SJCRH30 (cell line): ENCODE results near the gene MTG2. TPM values are rescaled to one million over a fixed set of nuclear protein-coding genes. Genes with fewer than 3 reads are reported as not detected.
"Not testable (repeated sequence)": the region's sequence is repeated elsewhere in the genome, so short reads cannot be mapped to it uniquely, and the experiment has no call there.

Source experiments
- DNase-seq, 2 experiments: peaks; one replicate each; pipeline ENCODE4 v3.0.0-alpha.2; 2015 to 2020
- H3K27ac ChIP-seq: fragments of 250-450 bp; sonication (Bioruptor Pico); 2 replicates; pipeline ENCODE4 v1.5.1; 2020; ENCODE audit warnings: mild to moderate bottlenecking, moderate library complexity
- H3K27me3 ChIP-seq: fragments of 250-450 bp; sonication (Bioruptor Pico); 2 replicates; pipeline ENCODE4 v1.5.1; 2020; ENCODE audit warnings: mild to moderate bottlenecking, moderate library complexity
- H3K36me3 ChIP-seq: fragments of 250-450 bp; sonication (Bioruptor Pico); 2 replicates; pipeline ENCODE4 v1.5.1; 2020; ENCODE audit warnings: mild to moderate bottlenecking, moderate library complexity
- H3K4me1 ChIP-seq: fragments of 250-450 bp; sonication (Bioruptor Pico); 2 replicates; pipeline ENCODE4 v1.5.1; 2020; ENCODE audit warnings: mild to moderate bottlenecking, moderate library complexity
- H3K4me3 ChIP-seq: fragments of 250-450 bp; sonication (Bioruptor Pico); 2 replicates; pipeline ENCODE4 v1.5.1; 2020; ENCODE audit warnings: mild to moderate bottlenecking, moderate library complexity
- H3K9me3 ChIP-seq: fragments of 250-450 bp; sonication (Bioruptor Pico); replicated peaks from 2 replicates; pipeline ENCODE4 v1.5.1; 2020; ENCODE audit warnings: mild to moderate bottlenecking, moderate library complexity
- total RNA-seq: library from RNA; depleted of rRNA; stranded (reverse); fragments of >200 nt; shearing (Covaris generic); gene quantifications from 2 replicates; pipeline ENCODE4 v1.2.3, GENCODE V29; 2014

MTG2 gene
- total RNA-seq, 1 experiment from 2014 or later, result 66.2 TPM

DNA sequence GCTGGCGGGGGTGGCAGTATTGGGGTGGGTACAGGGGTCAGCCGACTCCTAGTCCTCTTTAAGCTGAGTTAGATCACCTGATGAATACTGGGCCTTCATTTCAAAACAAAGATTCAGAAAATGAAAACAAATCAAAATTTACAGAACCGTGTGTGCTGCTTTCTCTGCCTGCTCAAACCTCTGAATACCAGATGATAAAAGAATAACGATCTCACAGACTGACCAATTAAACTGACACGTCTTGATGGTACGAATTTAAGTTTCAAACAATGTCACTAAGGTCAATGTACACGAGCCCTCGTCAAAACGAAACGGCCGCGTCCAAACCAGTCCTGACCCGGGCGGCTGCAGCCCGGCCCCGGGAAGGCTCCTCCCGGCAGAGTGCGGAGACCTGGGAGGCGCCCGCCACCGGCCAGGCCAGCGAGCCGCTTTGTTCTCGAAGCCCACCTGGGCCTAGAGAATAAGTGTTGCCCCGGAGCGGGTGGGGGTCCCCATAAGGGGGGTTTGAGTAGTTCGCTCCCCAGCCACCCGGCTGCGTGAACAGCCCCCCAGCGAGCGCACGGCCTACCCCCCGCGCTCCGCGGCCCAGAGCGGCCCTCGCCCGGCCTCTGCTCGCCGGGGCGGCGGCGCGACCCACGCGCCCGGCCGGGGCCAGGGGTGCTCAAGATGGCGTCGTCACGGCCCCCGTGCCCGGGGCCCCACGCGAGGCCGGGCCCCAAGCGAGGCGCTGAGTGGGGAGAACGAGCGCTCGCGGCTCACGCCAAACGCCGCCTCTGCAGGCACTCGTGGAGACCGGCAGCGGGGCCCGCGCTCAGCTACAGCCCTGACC, 40.4 kb upstream of the MTG2 start:
- DNase-seq, result peak in 1 of 2 experiments; percentile 43
- peaks cover 48% of the 10 kb centered on the region for H3K36me3 ChIP-seq
- H3K4me3 ChIP-seq, result peak overlapping the region; percentile 99
- no peaks in the 10 kb centered on the region for H3K27me3 ChIP-seq
- H3K9me3 ChIP-seq, result no peaks in the 10 kb centered on the region
- H3K27ac ChIP-seq, result peak overlapping the region; percentile 70; the same call in 1 of the 2 replicates
- peaks cover 13% of the 10 kb centered on the region for H3K4me1 ChIP-seq

DNA sequence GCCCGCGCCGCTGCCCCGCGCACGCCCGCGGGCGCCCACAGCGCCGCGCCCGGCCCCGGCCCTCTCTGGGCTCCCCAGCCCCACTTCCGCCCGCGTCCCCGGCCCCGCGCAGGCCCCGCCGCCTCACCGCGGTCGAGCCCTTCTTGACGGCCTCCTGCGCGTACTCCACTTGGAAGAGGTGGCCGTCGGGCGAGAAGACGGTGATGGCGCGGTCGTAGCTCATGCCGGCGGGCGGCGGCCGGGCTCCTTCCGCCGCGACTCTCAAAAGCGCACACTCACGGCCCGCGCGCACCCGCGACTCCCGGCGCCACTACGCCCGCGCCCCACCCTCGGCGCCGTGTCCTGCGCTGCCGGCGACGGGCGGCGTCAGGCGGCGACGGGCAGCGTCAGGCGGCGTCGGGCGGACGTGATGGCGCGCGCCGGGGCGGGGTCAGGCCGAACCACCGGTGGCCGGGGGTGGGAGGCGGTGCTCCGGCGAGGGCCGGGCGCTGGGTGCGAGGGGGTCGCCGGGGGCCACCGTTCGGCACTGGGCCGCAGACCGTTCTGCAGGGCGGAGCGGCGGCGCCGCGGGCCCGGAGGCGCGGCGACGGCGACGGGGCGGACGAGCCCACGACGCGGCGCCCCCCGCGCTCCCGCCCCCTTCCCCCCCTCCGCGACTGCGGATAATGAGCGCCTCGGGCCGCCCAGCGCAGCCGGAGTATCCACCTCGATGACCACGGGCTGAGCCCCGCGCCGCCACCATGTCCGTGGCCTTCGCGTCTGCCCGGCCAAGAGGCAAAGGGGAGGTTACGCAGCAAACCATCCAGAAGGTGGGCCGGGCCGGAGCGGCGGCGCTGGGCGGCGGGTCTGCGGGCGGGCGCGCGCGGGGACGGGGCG, 39.5 kb upstream of the MTG2 start, which contains the start of the genes PSMA7 and SS18L1:
TSS of gene PSMA7 (minus strand) at position 314 of the 876 bp plus-strand sequence. CDS start at position 223, 91 bp downstream.
TSS of gene SS18L1 (plus strand) at position 689 of the 876 bp plus-strand sequence. CDS start at position 741, 52 bp downstream.
- Histone ChIP-seq H3K36me3 (peaks cover 39% of the 10 kb centered on the region), H3K4me1 (peaks cover 13% of the 10 kb centered on the region), H3K27me3 (no peaks in the 10 kb centered on the region), H3K4me3 (peak within 1 kb of the TSS; percentile 99), H3K9me3 (no peaks in the 10 kb centered on the region), H3K27ac (peak within 1 kb of the TSS; percentile 70)
- DNase-seq, result peak; percentile 93 to 97

DNA sequence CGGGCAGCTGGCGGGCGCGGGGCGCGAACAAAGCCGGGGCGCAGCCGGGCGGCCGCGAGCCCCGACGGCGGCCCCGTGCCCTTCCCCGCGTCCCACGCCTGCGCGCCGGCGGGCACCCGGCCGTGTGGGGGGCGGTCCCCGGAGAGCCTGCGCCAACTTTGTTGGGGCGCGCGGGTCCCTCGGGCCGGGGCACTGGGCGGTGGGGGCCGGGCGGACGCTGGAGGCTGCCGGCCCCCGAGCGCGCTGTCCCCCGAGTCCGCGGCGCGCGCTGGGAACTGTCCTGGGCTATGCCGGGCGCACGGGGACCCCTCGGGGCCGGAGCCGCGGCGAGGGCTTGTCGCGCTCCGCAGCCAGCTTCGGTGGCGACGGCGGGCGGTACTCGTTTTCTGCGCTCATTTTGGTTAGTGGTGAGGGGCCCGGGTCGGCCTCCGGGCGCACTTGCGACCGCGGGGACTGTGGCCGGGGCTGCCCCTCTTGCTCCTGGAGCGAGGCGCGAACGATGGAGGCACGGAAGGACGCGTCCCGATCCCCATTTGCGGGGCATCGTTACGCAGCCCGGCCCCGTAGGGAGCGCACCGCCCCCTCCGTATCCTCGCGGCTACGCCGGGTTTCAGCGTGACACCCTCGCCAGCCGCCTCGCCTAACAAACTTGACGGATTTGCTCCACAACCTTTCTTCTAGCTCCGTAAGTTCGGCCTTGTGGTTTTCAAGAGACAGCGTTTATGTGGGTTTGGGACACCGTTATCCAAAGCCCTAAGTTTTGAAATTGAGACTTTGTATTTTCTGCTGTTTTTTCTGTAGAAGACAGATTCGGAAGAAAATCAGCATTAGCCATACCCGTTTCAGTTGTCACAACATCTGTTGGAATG, 38.6 kb upstream of the MTG2 start:
- Histone ChIP-seq H3K9me3 (no peaks in the 10 kb centered on the region), H3K4me3 (peak overlapping the region; percentile 99), H3K36me3 (peaks cover 31% of the 10 kb centered on the region), H3K27me3 (no peaks in the 10 kb centered on the region), H3K27ac (peak overlapping the region; percentile 20; the same call in 1 of the 2 replicates), H3K4me1 (peaks cover 13% of the 10 kb centered on the region)
- DNase-seq, result peak; percentile 85 to 87

GRCh38 chr20:62145688-62146018, 37.2 kb upstream of the MTG2 start:
- H3K36me3 ChIP-seq, result peaks cover 19% of the 10 kb centered on the region
- no peak overlapping the region for H3K4me3 ChIP-seq
- H3K9me3 ChIP-seq, result no peaks in the 10 kb centered on the region
- DNase-seq, result no peak
- peaks cover 13% of the 10 kb centered on the region for H3K4me1 ChIP-seq
- no peak overlapping the region for H3K27ac ChIP-seq
- no peaks in the 10 kb centered on the region for H3K27me3 ChIP-seq

- no peak for DNase-seq
- Histone ChIP-seq H3K27ac (no peak overlapping the region), H3K4me3 (no peak overlapping the region), H3K36me3 (peaks cover 21% of the 10 kb centered on the region), H3K9me3 (no peaks in the 10 kb centered on the region), H3K27me3 (no peaks in the 10 kb centered on the region), H3K4me1 (peaks cover 13% of the 10 kb centered on the region)
Observed at GRCh38 chr20:62146019-62146755, 36.6 kb upstream of the MTG2 start.

GRCh38 chr20:62147125-62147524, 35.7 kb upstream of the MTG2 start:
- Histone ChIP-seq H3K36me3 (peaks cover 22% of the 10 kb centered on the region), H3K27ac (no peak overlapping the region), H3K27me3 (no peaks in the 10 kb centered on the region), H3K9me3 (no peaks in the 10 kb centered on the region; the same call in 1 of the 2 replicates), H3K4me1 (peaks cover 7% of the 10 kb centered on the region), H3K4me3 (no peak overlapping the region)
- no peak for DNase-seq

DNA sequence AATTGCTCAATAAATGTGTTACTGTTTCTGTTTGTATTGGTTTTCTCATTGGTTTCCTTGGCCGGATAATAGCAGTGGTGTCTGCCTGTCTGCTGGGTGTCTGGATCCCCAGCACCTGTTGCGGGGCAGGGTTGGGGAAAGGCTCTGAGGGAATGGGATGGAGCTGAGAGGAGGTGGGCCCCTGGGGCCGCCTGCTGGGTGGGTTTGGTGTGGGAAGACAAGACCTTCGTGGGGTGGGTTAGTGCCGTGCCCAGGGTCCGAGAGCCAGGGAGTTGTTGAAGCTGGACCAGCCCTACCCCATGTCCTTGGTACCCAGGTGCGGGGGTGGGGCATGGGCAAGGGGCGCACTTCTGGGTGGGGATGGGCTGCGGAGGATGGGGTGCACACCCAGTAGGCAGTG, 35.3 kb upstream of the MTG2 start:
- no peak overlapping the region for H3K4me3 ChIP-seq
- no peak overlapping the region for H3K27ac ChIP-seq
- peaks cover 7% of the 10 kb centered on the region for H3K4me1 ChIP-seq
- DNase-seq, result no peak
- no peaks in the 10 kb centered on the region; the same call in 1 of the 2 replicates for H3K9me3 ChIP-seq
- no peaks in the 10 kb centered on the region for H3K27me3 ChIP-seq
- H3K36me3 ChIP-seq, result peaks cover 26% of the 10 kb centered on the region

DNA sequence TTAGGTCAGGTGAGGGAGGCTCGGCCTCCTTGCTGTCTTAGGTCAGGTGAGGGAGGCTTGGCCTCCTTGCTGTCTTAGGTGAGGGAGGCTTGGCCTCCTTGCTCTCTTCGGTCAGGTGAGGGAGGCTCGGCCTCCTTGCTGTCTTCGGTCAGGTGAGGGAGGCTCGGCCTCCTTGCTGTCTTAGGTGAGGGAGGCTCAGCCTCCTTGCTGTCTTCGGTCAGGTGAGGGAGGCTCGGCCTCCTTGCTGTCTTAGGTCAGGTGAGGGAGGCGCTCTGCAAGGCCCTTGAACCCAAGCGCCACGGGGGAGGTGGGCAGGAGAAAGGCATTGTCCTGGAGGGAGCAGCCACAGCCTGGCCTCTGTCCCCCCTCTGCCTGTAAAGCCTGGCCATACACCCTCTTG, 34.4 kb upstream of the MTG2 start:
- peaks cover 34% of the 10 kb centered on the region for H3K36me3 ChIP-seq
- not testable (repeated sequence) for DNase-seq, H3K4me1 ChIP-seq, H3K4me3 ChIP-seq, H3K27me3 ChIP-seq, H3K9me3 ChIP-seq, H3K27ac ChIP-seq

DNA sequence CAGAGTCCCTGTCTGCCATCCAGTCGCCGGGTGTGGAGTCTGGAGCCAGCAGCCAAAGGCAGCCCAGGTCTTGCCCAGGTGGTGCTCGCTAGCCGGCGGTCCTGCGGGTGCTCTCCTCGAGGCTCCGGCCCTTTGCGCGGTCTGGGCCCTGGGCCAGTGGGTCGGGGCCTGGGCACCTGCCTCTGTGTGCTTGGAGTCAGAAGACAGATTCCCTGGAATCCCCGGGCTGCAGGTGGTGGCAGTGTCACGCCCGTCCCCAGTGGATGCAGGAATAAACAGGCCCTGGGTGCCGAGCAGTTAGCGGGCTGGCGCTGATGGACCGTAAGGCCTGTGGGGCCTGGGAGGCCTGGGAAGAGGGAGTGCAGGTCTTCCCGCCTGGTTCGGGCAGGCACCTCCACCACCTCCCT, 33.9 kb upstream of the MTG2 start:
- H3K9me3 ChIP-seq, result peaks cover 3% of the 10 kb centered on the region; the same call in 1 of the 2 replicates
- peaks cover 40% of the 10 kb centered on the region for H3K36me3 ChIP-seq
- H3K27me3 ChIP-seq, result no peaks in the 10 kb centered on the region
- no peak for DNase-seq
- no peak overlapping the region for H3K4me3 ChIP-seq
- no peak overlapping the region for H3K27ac ChIP-seq
- peaks cover 7% of the 10 kb centered on the region for H3K4me1 ChIP-seq

- peaks cover 3% of the 10 kb centered on the region; the same call in 1 of the 2 replicates for H3K9me3 ChIP-seq
- peaks cover 48% of the 10 kb centered on the region for H3K36me3 ChIP-seq
- H3K27me3 ChIP-seq, result no peaks in the 10 kb centered on the region
- H3K4me1 ChIP-seq, result peaks cover 5% of the 10 kb centered on the region
- no peak overlapping the region for H3K4me3 ChIP-seq
- no peak overlapping the region for H3K27ac ChIP-seq
- DNase-seq, result no peak
Observed at GRCh38 chr20:62149532-62150309, 33.1 kb upstream of the MTG2 start.

DNA sequence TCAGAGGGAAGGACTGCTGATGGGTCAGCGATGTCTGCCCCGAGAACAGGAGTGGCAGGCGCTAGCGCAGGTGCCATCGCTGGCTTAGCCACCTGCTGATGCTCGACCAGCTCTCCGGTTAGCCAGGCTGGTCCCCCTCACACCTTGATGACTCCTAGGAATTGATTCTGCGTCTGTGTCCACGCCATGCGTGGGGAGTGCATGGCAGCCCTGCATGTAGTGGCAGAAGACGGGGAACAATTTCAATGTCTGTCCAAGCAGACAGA, 32.6 kb upstream of the MTG2 start:
- no peak for DNase-seq
- peaks cover 51% of the 10 kb centered on the region for H3K36me3 ChIP-seq
- no peak overlapping the region for H3K27ac ChIP-seq
- H3K9me3 ChIP-seq, result peaks cover 3% of the 10 kb centered on the region; the same call in 1 of the 2 replicates
- no peak overlapping the region for H3K4me3 ChIP-seq
- H3K27me3 ChIP-seq, result no peaks in the 10 kb centered on the region
- peaks cover under 1% of the 10 kb centered on the region; the same call in 1 of the 2 replicates for H3K4me1 ChIP-seq

- Histone ChIP-seq H3K27me3 (no peaks in the 10 kb centered on the region), H3K4me1 (peaks cover 7% of the 10 kb centered on the region; the same call in 1 of the 2 replicates), H3K9me3 (peaks cover 3% of the 10 kb centered on the region; the same call in 1 of the 2 replicates), H3K36me3 (peaks cover 50% of the 10 kb centered on the region), H3K27ac (no peak overlapping the region), H3K4me3 (no peak overlapping the region)
- DNase-seq, result no peak
Observed at GRCh38 chr20:62151225-62151624, 31.6 kb upstream of the MTG2 start.

DNA sequence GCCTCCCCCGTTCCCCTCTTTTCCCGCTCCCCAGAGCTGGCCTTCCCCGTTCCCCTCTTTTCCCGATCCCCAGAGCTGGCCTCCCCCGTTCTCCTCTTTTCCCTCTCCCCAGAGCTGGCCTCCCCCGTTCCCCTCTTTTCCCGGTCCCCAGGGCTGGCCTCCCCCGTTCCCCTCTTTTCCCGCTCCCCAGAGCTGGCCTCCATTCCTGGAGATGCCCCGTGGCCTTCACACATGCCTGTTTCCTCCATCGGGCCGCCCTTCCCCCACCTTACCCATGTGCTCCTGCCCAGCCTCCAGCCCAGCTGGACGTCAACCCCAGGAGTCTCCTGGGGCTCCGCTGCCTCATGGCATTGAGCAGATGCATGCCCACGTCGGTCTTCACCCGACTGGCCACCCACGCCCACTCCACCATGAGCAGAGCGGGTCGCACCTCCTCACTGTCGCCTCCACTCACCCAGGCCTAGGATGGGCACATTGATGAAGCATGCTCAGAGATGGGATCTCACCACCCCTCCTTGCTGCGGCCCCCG, 30.9 kb upstream of the MTG2 start:
- H3K9me3 ChIP-seq, result peaks cover 3% of the 10 kb centered on the region; the same call in 1 of the 2 replicates
- no peak overlapping the region for H3K4me3 ChIP-seq
- H3K36me3 ChIP-seq, result peaks cover 49% of the 10 kb centered on the region
- no peaks in the 10 kb centered on the region for H3K27me3 ChIP-seq
- no peak overlapping the region for H3K27ac ChIP-seq
- peaks cover 7% of the 10 kb centered on the region; the same call in 1 of the 2 replicates for H3K4me1 ChIP-seq
- no peak for DNase-seq
